ENCODE data around the gene RHOA.
"Not testable (repeated sequence)": the region's sequence is repeated elsewhere in the genome, so short reads cannot be mapped to it uniquely, and the experiment has no call there.

The RHOA gene

DNA sequence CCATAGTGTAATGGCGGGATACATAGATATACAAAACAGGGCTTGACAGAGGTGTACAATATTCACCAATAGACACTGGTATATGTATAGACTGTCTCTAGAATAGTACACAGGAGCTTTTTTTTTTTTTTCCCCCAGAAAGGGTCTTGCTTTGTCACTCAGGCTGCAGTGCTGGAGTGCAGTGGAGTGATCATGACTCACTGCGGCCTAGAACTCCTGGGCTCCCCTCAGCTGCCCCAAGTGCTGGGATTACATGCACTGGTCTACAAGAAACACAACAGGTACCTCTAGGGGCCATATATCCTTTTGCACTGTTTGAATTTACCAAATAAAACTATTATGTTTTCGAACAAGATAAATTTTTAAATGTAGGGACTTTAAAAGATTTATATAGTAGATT lies 12.3 kb downstream of the RHOA start:
- no peak overlapping the region for H3K4me3 ChIP-seq (ENCODE audit: low read depth, low read length)
- peaks cover 10% of the 10 kb centered on the region; the same call in 1 of the 2 replicates for H3K36me3 ChIP-seq
- H3K4me1 ChIP-seq: no peaks in the 10 kb centered on the region; the same call in 1 of the 2 replicates
- DNase-seq: no peak
- TF ChIP-seq, protein P1, sequence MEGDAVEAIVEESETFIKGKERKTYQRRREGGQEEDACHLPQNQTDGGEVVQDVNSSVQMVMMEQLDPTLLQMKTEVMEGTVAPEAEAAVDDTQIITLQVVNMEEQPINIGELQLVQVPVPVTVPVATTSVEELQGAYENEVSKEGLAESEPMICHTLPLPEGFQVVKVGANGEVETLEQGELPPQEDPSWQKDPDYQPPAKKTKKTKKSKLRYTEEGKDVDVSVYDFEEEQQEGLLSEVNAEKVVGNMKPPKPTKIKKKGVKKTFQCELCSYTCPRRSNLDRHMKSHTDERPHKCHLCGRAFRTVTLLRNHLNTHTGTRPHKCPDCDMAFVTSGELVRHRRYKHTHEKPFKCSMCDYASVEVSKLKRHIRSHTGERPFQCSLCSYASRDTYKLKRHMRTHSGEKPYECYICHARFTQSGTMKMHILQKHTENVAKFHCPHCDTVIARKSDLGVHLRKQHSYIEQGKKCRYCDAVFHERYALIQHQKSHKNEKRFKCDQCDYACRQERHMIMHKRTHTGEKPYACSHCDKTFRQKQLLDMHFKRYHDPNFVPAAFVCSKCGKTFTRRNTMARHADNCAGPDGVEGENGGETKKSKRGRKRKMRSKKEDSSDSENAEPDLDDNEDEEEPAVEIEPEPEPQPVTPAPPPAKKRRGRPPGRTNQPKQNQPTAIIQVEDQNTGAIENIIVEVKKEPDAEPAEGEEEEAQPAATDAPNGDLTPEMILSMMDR (IDR thresholded peaks at IDR 0.05; ENCODE audit: low read depth, low read length): no peak
- H3K27me3 ChIP-seq: no peaks in the 10 kb centered on the region
- no peaks in the 10 kb centered on the region for H3K9me3 ChIP-seq

DNA sequence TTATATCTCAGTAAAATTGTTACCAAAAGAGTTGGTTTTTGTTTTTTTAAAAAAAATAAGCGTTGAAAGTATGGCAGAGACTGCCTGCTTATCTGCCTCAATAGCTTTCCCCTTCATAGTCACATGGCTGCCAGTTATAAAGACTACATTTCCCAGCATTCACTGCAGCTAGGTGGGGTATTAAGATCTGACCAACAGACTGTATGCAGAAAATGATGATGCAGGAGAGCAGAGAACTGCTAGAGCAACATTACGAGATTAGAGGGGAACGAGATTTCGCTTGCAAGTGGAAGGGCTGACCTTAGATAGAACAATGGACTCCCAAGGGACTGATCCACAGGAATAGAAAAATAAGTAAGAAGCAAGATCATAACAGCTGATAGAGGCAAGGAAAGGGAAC lies 14.3 kb downstream of the RHOA start:
- no peak overlapping the region for H3K4me3 ChIP-seq (ENCODE audit: low read depth, low read length)
- H3K36me3 ChIP-seq: peaks cover 10% of the 10 kb centered on the region; the same call in 1 of the 2 replicates
- H3K4me1 ChIP-seq: no peaks in the 10 kb centered on the region; the same call in 1 of the 2 replicates
- DNase-seq: peak; percentile 39
- TF ChIP-seq, protein P1 (IDR thresholded peaks at IDR 0.05; ENCODE audit: low read depth, low read length): no peak
- no peaks in the 10 kb centered on the region for H3K9me3 ChIP-seq
- H3K27me3 ChIP-seq: no peaks in the 10 kb centered on the region

DNA sequence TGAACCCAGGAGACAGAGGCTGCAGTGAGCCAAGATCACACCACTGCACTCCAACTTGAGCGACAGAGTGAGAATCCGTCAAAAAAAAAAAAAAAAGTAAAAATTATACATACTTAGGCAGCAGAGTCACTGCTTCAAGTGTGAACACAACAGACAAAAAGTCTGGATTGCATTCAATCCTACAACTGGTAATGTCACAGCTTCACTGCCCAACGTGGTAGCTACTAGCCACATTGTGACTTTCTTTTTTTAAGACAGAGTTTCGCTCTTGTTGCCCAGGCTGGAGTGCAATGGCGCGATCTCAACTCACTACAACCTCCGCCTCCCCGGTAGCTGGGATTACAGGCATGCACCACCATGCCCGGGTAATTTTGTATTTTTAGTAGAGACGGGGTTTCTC lies 20.5 kb downstream of the RHOA start:
- H3K27me3 ChIP-seq; H3K4me1 ChIP-seq; DNase-seq; H3K36me3 ChIP-seq; H3K9me3 ChIP-seq; H3K4me3 ChIP-seq (ENCODE audit: low read depth, low read length): not testable (repeated sequence)

DNA sequence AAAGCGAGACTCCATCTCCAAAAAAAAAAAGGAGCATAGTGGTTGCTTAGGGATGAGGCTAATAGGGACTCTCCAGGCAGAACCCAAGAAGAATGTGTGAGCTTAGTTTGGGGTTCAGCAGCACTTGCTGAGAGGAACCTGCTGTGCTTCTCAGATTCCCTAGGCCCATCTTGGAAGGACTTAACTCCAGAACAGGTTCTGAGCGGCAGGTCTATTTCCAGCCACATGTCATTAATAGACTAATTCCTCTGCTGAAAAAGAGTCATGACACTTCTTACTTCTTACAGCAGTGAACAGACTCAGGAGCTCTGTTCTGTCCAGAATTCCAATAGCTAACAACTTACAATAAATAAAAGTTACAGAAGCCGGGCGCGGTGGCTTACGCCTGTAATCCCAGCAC lies 22.5 kb downstream of the RHOA start:
- H3K36me3 ChIP-seq: no peaks in the 10 kb centered on the region
- no peaks in the 10 kb centered on the region for H3K27me3 ChIP-seq

DNA sequence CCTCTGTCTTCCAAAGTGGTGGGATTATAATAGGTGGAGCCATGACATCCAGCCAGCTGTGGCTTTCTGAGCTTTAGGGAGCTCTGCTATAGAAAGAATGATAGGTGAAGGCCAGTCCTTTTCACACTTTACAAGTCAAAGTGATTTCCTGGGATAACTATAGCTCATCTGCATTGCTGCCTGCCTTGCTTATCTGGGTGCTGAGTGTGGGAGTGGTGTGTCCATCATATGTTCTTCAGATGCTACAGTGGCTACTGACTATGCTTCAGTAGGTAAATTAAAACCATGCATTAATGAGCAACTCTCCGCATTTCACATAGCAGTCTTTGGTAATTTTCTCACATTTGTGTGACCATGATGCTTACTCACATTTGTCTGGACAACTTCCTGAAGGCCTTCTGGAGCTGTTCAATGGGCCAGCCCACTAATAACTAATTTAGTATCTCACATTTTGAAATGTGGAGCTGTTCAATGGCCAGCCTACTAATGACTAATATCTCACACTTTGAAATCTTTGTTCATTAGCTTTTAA lies 23.4 kb downstream of the RHOA start:
- Histone ChIP-seq H3K27me3 (no peaks in the 10 kb centered on the region), H3K4me3 (ENCODE audit: low read depth, low read length) (no peak overlapping the region), H3K9me3 (no peaks in the 10 kb centered on the region), H3K4me1 (no peaks in the 10 kb centered on the region), H3K36me3 (no peaks in the 10 kb centered on the region)
- DNase-seq: no peak
- TF ChIP-seq, protein P1 (IDR thresholded peaks at IDR 0.05; ENCODE audit: low read depth, low read length): no peak

More for the DNA sequence above, 22.5 kb downstream of the RHOA start:
- no peak for DNase-seq
- Histone ChIP-seq H3K4me3 (ENCODE audit: low read depth, low read length) (no peak overlapping the region), H3K4me1 (no peaks in the 10 kb centered on the region), H3K9me3 (no peaks in the 10 kb centered on the region)
- TF ChIP-seq, protein P1 (IDR thresholded peaks at IDR 0.05; ENCODE audit: low read depth, low read length): no peak

DNA sequence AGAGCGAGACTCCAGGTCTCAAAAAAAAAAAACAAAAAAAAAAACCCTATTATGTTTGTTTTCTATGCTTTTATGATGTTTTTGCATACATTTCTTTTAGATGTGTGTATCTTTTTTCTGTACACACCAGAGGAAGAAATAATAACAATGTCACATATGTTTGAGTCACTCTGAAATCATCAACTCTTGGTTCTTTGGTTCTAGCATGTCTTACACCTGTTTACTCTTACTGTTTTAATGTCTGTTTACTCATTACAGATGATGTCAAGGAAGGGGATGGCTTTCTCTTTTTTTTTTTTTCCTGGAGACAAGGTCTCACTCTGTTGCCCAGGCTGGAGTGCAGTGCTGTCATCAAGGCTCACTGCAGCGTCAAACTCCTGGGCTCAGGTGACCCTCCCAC lies 24.1 kb downstream of the RHOA start:
- no peak overlapping the region for H3K4me3 ChIP-seq (ENCODE audit: low read depth, low read length)
- no peaks in the 10 kb centered on the region for H3K36me3 ChIP-seq
- TF ChIP-seq, protein P1 (IDR thresholded peaks at IDR 0.05; ENCODE audit: low read depth, low read length): no peak
- no peaks in the 10 kb centered on the region for H3K27me3 ChIP-seq
- no peaks in the 10 kb centered on the region for H3K4me1 ChIP-seq
- H3K9me3 ChIP-seq: no peaks in the 10 kb centered on the region
- DNase-seq: no peak

Measured in BE2C (cell line).